K562 (cell line): ENCODE measurements around the gene RPS23. TPM values are rescaled to one million over a fixed set of nuclear protein-coding genes. Genes with fewer than 3 reads are reported as not detected.

Source experiments
- BRD9 ChIP-seq: fragments of 450-650 bp; IDR thresholded peaks from 2 replicates; pipeline ENCODE4 v1.6.1; 2018; ENCODE audit warnings: low read depth; ENCODE audit not compliant: partially characterized antibody
- CBX2 ChIP-seq: fragments of 200-600 bp; sonication (generic); IDR thresholded peaks from one replicate; pipeline ENCODE4 v1.6.1; 2012; ENCODE audit warnings: mild to moderate bottlenecking, low read length, inconsistent platforms; ENCODE audit not compliant: insufficient read depth, poor library complexity, severe bottlenecking
- GATA2 ChIP-seq: sonication (generic); formaldehyde crosslinking; IDR thresholded peaks from 2 replicates; pipeline ENCODE4 v1.4.0; 2020; ENCODE audit warnings: mild to moderate bottlenecking, missing genetic modification reagents
- HBP1 ChIP-seq: fragments of 450-650 bp; formaldehyde crosslinking; IDR thresholded peaks from 2 replicates; pipeline ENCODE4 v1.4.0; 2022; ENCODE audit warnings: missing genetic modification characterization
- MIER1 ChIP-seq: fragments of 450-650 bp; IDR thresholded peaks from 2 replicates; pipeline ENCODE4 v1.6.1; 2016; ENCODE audit warnings: antibody characterized with exemption, mild to moderate bottlenecking, low read depth
- MTA3 ChIP-seq: fragments of 450-650 bp; formaldehyde crosslinking; IDR thresholded peaks from 2 replicates; pipeline ENCODE4 v1.6.1; 2017; ENCODE audit warnings: mild to moderate bottlenecking, borderline replicate concordance
- NCOA1 ChIP-seq: fragments of 450-650 bp; IDR thresholded peaks from 2 replicates; pipeline ENCODE4 v1.6.1; 2016; ENCODE audit warnings: low read depth
- NFIC ChIP-seq: fragments of 450-650 bp; IDR thresholded peaks from 2 replicates; pipeline ENCODE4 v1.6.1; 2017; ENCODE audit warnings: mild to moderate bottlenecking, inconsistent platforms
- PREB ChIP-seq: sonication (generic); formaldehyde crosslinking; IDR thresholded peaks from 2 replicates; pipeline ENCODE4 v1.8.1; 2023; ENCODE audit warnings: mild to moderate bottlenecking, missing genetic modification reagents
- RFX1 ChIP-seq: fragments of 450-650 bp; IDR thresholded peaks from 2 replicates; pipeline ENCODE4 v1.6.1; 2016; ENCODE audit warnings: mild to moderate bottlenecking, moderate library complexity
- SMC3 ChIP-seq: conservative IDR thresholded peaks from 2 replicates; pipeline ENCODE4 v1.6.1; 2011; ENCODE audit warnings: low read depth, low read length, improper control_type of control experiment; ENCODE audit not compliant: insufficient read depth
- SREBF1 ChIP-seq: fragments of 150-350 bp; IDR thresholded peaks from 2 replicates; pipeline ENCODE4 v1.6.1; 2014; ENCODE audit warnings: antibody characterized with exemption, low read depth, low read length, borderline replicate concordance
- TAF7 ChIP-seq: fragments of 450-650 bp; IDR thresholded peaks from 2 replicates; pipeline ENCODE4 v1.6.1; 2016; ENCODE audit warnings: missing genetic modification characterization, missing compliant biosample characterization
- TRIM28 ChIP-seq: fragments of 450-650 bp; IDR thresholded peaks from 2 replicates; pipeline ENCODE4 v1.6.1; 2017
- WHSC1 ChIP-seq: IDR thresholded peaks from one replicate; pipeline ENCODE4 v1.6.1; 2012; ENCODE audit warnings: low read length, control low read depth, inconsistent platforms
- ZBTB49 ChIP-seq: sonication (generic); formaldehyde crosslinking; IDR thresholded peaks from 2 replicates; pipeline ENCODE4 v1.8.0; 2022; ENCODE audit warnings: missing genetic modification reagents, mild to moderate bottlenecking, borderline replicate concordance
- ZNF274 ChIP-seq: IDR thresholded peaks from 2 replicates; pipeline ENCODE4 v1.6.1; 2011; ENCODE audit warnings: low read depth, mild to moderate bottlenecking, low read length, moderate library complexity, borderline replicate concordance
- ZNF395 ChIP-seq: fragments of 200-800 bp; sonication (Bioruptor generic); IDR thresholded peaks from 2 replicates; pipeline ENCODE4 v1.6.1; 2017; ENCODE audit warnings: missing genetic modification characterization, missing compliant biosample characterization
- ZNF449 ChIP-seq: fragments of 250-450 bp; sonication (Bioruptor Pico); IDR thresholded peaks from 2 replicates; pipeline ENCODE4 v1.8.0; 2022; ENCODE audit warnings: moderate library complexity, mild to moderate bottlenecking, inconsistent platforms
- ZNF639 ChIP-seq, 2 experiments: fragments of 200-800 bp in 1 of 2; sonication (Bioruptor generic) in 1 of 2; sonication (generic) in 1 of 2; formaldehyde crosslinking in 1 of 2; IDR thresholded peaks in 1 of 2; conservative IDR thresholded peaks in 1 of 2; 2 replicates each; pipeline versions ENCODE4 v1.5.0 to v1.6.1; 2016 to 2020; ENCODE audit warnings: missing compliant biosample characterization in 1 of 2, missing genetic modification characterization in 1 of 2, missing genetic modification reagents in 1 of 2
- polyA plus RNA-seq, 8 experiments: library from polyadenylated mRNA; depleted of rRNA in 4 of 8; stranded (reverse) in 5 of 8; unstranded in 3 of 8; fragments of >200 nt; fragmentation: Nextera tagmentation in 2 of 8; fragmentation: Illumina TruSeq in 1 of 8; extraction: Ambion mirVana in 2 of 8; extraction: Trizol in 1 of 8; gene quantifications; 2 replicates each; pipeline versions ENCODE4 v1.2.1 to v1.2.3, GENCODE V29; 2011 to 2014; ENCODE audit warnings: inconsistent platforms in 1 of 8, missing spikeins in 1 of 8
- total RNA-seq, 7 experiments: library from RNA; depleted of rRNA in 6 of 7; stranded (reverse); fragments of >200 nt in 6 of 7; fragmentation: Illumina TruSeq in 2 of 7; extraction: Trizol in 2 of 7; gene quantifications; 2 replicates each; pipeline versions ENCODE4 v1.2.1 to v1.2.3, GENCODE V29; 2011 to 2021; ENCODE audit warnings: low replicate concordance in 1 of 7

The RPS23 gene
- total and polyA plus RNA-seq, 9 of the 15 experiments (the other 6 are each of a cell fraction or from before 2014, with no cell fraction given): 3,252 to 10,689 (median 6,302) TPM

GRCh38 chr5:82275216-82275664 lies 2.9 kb downstream of the RPS23 start (continued):
- TF ChIP-seq ZNF449 (CRISPR knock-in tag) (no peak), MTA3 (no peak), CBX2 (no peak), HBP1 (CRISPR knock-in tag) (peak; percentile 39; the same call in 1 of the 2 replicates), TAF7 (no peak), ZNF639 (CRISPR knock-in tag; conservative IDR thresholded peaks at IDR 0.05 in 1 of 2, IDR thresholded peaks at IDR 0.05 in 1 of 2) (no peak), NFIC (no peak), ZNF274 (no peak), BRD9 (no peak), WHSC1 (no peak), RFX1 (no peak), ZBTB49 (CRISPR knock-in tag) (no peak), PREB (no peak), SREBF1 (no peak), GATA2 (CRISPR knock-in tag) (no peak), NCOA1 (no peak), SMC3 (no peak), MIER1 (no peak), TRIM28 (no peak), ZNF395 (CRISPR knock-in tag) (no peak)
